ENCODE data around the gene RPL10. TPM values are rescaled to one million over a fixed set of nuclear protein-coding genes. Genes with fewer than 3 reads are reported as not detected.
A peak's percentile ranks its signal among the peaks of the same experiment; 100 is the strongest.
"Not testable (repeated sequence)": the region's sequence is repeated elsewhere in the genome, so short reads cannot be mapped to it uniquely, and the experiment has no call there.

Gene RPL10
- total and polyA plus RNA-seq, 11 donors: 1,381 to 5,995 (median 2,140) TPM

GRCh38 chrX:154389812-154390747 lies 8.1 kb upstream of the RPL10 start:
- DNase-seq; H3K4me1 ChIP-seq; intact Hi-C loops (cut with DNase I); H3K36me3 ChIP-seq; H3K9me3 ChIP-seq; H3K27me3 ChIP-seq: not testable (repeated sequence)
- H3K27ac ChIP-seq: peak overlapping the region in 9 of 12 donors; percentile 43 to 85 (median 68)
- ATAC-seq: peak; percentile 85 to 93 (median 90)
- peak overlapping the region in 8 of 12 donors; percentile 16 to 48 (median 38) for H3K4me3 ChIP-seq
- peak in 1 of 12 donors; percentile 19 for TF ChIP-seq CTCF (IDR thresholded peaks at IDR 0.05)
- 0 to 51% (median 0%) methylated on average over 15 to 23 of the region's 121 CpGs; no CpG with 5 or more reads in 1 of the 4 donors for WGBS, 4 donors

GRCh38 chrX:154396363-154396762 lies 1.8 kb upstream of the RPL10 start:
- peaks cover 0 to 16% (median 10%) of the 10 kb centered on the region in 12 donors for H3K4me1 ChIP-seq
- not testable (repeated sequence) for H3K9me3 ChIP-seq, ATAC-seq, H3K27me3 ChIP-seq, DNase-seq
- H3K27ac ChIP-seq: peak overlapping the region in 5 of 12 donors; percentile 99 to 100 (median 99)
- intact Hi-C loops (cut with DNase I): loop anchor here in 2 of 10 donors (5.0 kb wide), 4 partner anchors 81 to 141 kb away; partner anchors contain the start of genes FAM3A (in 1 of the 2), LAGE3 (in 1 of the 2) and SLC10A3 (in 1 of the 2)
- WGBS, 4 donors: 86 to 95% (median 92%) methylated on average over 15 to 17 of the region's 17 CpGs
- peaks cover 0 to 25% (median 23%) of the 10 kb centered on the region in 9 donors for H3K36me3 ChIP-seq
- H3K4me3 ChIP-seq: peak overlapping the region in 3 of 12 donors; percentile 79 to 96 (median 96)

GRCh38 chrX:154396973-154397887 lies 947 bp upstream of the RPL10 start:
- Histone ChIP-seq H3K27me3 (no peaks in the 10 kb centered on the region), H3K27ac (peak overlapping the region; percentile 98 to 100 (median 98)), H3K36me3 (peaks cover 0 to 31% (median 24%) of the 10 kb centered on the region in 9 donors), H3K4me3 (peak overlapping the region; percentile 11 to 99 (median 82)), H3K9me3 (no peaks in the 10 kb centered on the region), H3K4me1 (peaks cover 0 to 16% (median 10%) of the 10 kb centered on the region in 12 donors)
- 4 to 61% (median 27%) methylated on average over 37 to 53 of the region's 53 CpGs for WGBS, 4 donors
- ATAC-seq (peak; percentile 63 to 86 (median 82)), DNase-seq (peak; percentile 73 to 88 (median 85))
- no peak for TF ChIP-seq POLR2A (IDR thresholded peaks at IDR 0.05)
- no peak for TF ChIP-seq CTCF (IDR thresholded peaks at IDR 0.05)
- intact Hi-C loops (cut with DNase I): loop anchor here in 2 of 10 donors (5.0 kb wide), 4 partner anchors 80 to 140 kb away; partner anchors contain the start of genes FAM3A (in 1 of the 2), LAGE3 (in 1 of the 2) and SLC10A3 (in 1 of the 2)

Data from heart left ventricle (tissue), 16 donors.